Head of caudate nucleus (tissue), 42 donors: ENCODE measurements around the gene LRRTM3.
A peak's percentile ranks its signal among the peaks of the same experiment; 100 is the strongest.

ENCODE experiments used
- DNase-seq, 42 donors: peaks; one replicate each; pipeline versions ENCODE4 v3.0.0 to v3.0.0-alpha.2; 2020 to 2021; ENCODE audit warnings: mixed read lengths in 7 of 42
- intact Hi-C: fragments of 100-400 bp; cut with DNase I; formaldehyde crosslinking; loops from one replicate; pipeline ENCODE4 v1.15.0; 2022

LRRTM3 gene

DNA sequence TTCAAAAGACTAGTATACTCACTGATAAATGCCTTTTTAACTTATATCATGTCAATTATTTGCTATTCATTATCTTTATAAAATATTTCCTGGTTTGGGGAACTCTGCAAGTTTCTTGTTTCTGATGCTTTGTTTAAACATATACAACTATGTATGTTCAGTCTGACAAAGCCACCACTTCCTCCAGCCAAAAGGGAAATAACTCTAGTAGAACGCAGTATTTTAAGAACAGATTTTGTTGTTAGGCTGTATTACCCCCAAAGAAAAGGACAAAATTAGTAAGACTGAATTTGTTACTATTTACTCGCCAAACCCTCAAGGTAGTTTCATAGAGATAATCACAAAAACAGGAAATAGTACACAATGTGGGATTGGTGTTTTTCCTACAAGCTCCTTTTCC lies 78.9 kb downstream of the LRRTM3 start:
- intact Hi-C loops, result no loop called here
- no peak for DNase-seq

DNA sequence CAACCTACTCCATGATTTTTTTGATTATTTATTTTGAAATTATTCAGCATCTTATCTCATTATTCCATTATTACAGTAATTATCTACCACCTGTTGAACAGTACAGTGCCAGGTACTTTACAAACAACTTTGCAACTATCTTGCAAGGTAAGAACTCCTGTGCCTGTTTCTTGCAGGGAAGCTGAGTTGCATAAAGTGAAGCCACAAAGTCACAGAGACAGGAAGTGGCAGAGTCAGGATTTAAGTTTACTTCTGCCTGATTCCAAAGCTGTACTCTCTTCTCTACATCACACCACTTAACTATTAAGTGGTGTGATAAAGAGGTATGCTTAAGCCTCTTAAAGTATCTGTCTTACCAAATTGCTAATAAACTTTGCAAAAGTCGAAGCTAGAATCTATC lies 80.1 kb downstream of the LRRTM3 start:
- no peak for DNase-seq
- intact Hi-C loops, result no loop called here

GRCh38 chr10:67011480-67011879 lies 85.6 kb downstream of the LRRTM3 start:
- DNase-seq, result no peak

GRCh38 chr10:67011981-67012380 lies 86.1 kb downstream of the LRRTM3 start:
- intact Hi-C loops, result no loop called here
- no peak for DNase-seq

More at GRCh38 chr10:67011480-67011879, 85.6 kb downstream of the LRRTM3 start:
- intact Hi-C loops, result no loop called here

DNA sequence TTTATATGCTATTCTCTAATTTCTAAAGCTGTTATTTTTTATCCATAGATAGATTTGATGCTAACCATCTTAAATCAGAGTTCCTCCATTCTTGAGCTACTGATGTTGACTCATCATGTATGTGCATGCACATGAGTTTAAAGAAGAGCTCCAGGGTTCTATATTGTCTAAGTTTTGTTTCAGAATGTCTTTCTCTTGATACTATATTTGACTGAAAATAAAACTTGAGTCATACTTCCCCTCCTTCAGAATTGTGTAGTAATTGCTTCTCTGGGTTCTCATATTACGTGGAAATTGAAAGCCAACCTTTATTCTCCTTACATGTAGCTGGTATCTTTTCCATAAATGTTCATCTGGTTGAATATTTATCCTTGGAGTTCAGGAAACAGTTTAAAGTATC lies 89.4 kb downstream of the LRRTM3 start:
- intact Hi-C loops, result no loop called here
- no peak for DNase-seq

GRCh38 chr10:67017218-67017617 lies 91.4 kb downstream of the LRRTM3 start:
- DNase-seq, result no peak
- intact Hi-C loops, result no loop called here

DNA sequence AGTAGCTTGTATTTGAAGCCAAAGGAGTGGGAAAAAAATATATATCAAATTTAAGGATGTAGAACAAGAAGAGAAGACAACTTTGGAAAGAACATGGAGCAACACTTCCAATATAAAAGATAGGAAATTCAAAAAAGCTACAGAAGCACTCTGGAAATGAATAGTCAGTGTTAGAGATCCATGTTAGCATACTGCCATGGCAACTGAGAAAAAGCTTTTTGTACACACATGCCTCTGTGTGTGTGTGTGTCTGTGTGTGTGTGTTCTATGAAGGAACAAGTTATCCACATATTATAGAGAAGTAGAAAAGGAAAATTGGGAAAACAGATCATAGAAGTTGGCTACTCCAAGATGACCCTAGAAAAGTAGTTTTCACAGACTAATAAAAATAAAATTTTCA lies 96.3 kb downstream of the LRRTM3 start:
- intact Hi-C loops, result no loop called here
- no peak for DNase-seq

- intact Hi-C loops, result no loop called here
- peak in 1 of 42 donors; percentile 23 for DNase-seq
Measured at GRCh38 chr10:67033878-67034277, 108.0 kb downstream of the LRRTM3 start.

- intact Hi-C loops, result no loop called here
- DNase-seq, result no peak
Measured at GRCh38 chr10:67036808-67037207, 111.0 kb downstream of the LRRTM3 start.

DNA sequence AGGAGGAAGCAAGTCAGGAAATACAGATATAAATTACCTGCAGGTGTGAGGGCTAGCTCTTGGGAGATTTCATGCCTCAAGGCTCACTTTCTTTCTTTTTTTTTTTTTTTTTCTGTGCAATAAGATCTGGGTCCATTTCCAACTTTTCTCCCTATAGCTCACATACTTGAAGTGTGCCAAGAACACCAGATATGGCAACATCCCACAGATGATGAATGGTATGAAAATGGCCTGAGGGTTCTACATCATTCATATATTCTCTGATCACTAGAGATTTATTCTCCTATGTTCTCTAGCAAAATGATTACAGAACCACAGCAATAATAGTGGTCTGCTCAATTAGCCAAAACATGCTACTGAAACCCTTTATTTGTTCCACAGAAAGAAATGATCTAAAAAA lies 117.2 kb downstream of the LRRTM3 start:
- intact Hi-C loops, result no loop called here
- no peak for DNase-seq

GRCh38 chr10:67045404-67045803 lies 119.6 kb downstream of the LRRTM3 start:
- intact Hi-C loops, result no loop called here
- no peak for DNase-seq

DNA sequence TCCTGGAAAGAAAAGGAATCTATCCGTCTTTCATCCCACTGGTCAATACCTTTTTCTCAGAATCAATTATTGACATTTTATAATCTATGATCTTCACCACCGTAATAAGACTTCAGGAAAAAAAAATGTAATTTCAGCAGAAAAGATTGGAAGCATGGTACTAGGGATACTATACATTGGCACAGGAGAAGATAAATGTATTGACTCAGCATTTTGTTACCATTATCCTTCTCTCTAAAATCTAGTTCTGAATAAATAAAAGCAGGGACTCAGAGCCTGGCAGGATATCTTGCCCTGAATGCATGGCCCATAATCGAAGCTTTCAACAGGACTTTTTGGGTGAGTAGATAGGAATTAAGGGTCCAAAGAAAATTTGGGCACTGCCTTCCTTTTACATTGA lies 120.7 kb downstream of the LRRTM3 start:
- DNase-seq, result no peak
- intact Hi-C loops, result no loop called here

DNA sequence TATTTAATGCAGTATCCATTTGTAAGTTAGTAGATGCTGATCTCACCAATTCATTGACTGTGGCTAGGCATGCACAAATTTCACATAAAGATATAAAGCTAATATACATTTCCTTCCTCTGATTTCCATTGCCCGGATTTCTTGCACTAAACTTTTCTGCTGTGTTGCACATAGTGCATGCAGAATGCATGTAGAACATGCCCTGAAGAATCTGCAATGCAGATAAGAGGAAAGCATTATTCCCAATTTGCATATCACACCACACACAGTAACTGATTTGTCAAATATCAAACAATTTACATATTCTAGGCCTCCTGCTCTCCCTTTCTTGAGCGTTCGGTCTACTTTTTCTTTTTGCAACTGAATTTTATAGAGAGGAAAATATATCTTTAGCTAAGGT lies 124.2 kb downstream of the LRRTM3 start:
- no peak for DNase-seq
- intact Hi-C loops, result no loop called here

DNA sequence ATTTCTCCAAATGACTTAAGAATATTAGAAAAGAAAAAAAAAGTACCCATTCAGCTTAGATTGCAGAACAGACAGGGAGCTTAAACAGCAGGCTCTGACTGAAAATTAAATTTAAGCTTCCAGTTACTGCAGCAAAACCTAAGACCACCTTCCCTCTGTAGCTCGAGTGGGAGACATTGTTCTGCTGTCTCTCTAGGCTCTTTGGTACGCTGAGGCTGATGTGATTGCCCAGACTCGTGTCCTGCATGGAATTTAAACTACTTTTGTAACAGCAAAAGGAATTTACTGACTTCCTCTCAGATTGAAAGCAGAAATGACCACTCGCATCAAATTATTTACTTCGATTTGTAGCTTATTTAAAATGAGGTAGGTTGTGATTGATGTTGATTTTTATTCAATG lies 124.6 kb downstream of the LRRTM3 start:
- peak in 3 of 42 donors; percentile 9 to 30 (median 12) for DNase-seq
- intact Hi-C loops, result no loop called here

GRCh38 chr10:67072654-67073053 lies 146.8 kb downstream of the LRRTM3 start:
- DNase-seq, result no peak
- intact Hi-C loops, result no loop called here

GRCh38 chr10:67075491-67075971 lies 149.7 kb downstream of the LRRTM3 start:
- DNase-seq, result no peak
- intact Hi-C loops, result no loop called here

GRCh38 chr10:67076144-67076543 lies 150.3 kb downstream of the LRRTM3 start:
- intact Hi-C loops, result no loop called here
- no peak for DNase-seq

GRCh38 chr10:67077376-67077775 lies 151.5 kb downstream of the LRRTM3 start:
- intact Hi-C loops, result no loop called here
- DNase-seq, result no peak

GRCh38 chr10:67079126-67079525 lies 153.3 kb downstream of the LRRTM3 start:
- peak in 36 of 42 donors; percentile 7 to 79 (median 36) for DNase-seq
- intact Hi-C loops, result no loop called here

DNA sequence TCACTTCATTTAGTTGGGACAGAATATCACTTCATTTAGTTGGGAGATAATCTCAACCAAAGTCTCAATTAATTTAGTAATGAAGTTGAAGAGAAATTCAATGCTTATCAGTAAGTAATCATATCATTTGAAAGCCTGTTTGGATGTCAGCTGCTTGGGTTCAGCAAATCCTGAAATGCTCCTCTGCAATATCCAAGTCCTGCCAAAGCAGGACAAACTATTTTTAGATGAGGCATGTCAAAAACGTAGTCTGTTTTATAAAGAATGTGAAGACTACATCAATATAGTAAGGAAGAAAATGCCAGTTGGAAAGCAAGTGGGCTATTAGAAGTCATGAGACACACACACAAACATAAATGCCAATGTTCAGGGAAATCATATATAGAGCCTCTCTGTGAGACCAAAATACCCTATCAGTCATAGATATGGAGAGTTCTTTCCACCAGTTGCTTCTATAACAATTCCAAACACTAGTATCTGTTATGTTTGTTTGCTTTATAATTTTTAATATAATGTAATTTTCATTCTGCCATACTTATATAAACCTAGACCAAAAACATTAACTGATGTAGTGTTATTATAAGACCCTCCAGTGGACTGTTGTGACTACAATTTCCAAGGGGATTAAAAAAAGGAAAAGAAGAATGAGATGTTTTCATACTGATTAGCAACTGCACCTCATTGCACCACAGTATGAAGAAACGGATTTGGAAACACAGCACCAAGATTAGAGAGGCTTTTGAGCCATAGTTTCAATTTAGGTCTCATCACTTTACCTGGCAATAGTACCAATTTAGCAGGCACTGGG lies 160.7 kb downstream of the LRRTM3 start:
- intact Hi-C loops, result no loop called here
- DNase-seq, result no peak

- no peak for DNase-seq
- intact Hi-C loops, result no loop called here
Measured at GRCh38 chr10:67087135-67087425, 161.2 kb downstream of the LRRTM3 start.
